SU-DHL-6 (cell line): Measurements from ENCODE around the gene IPPK.

Experiments used
- CTCF ChIP-seq: fragments of 200-600 bp; sonication (generic); IDR thresholded peaks from one replicate; pipeline ENCODE4 v1.5.1; 2017; ENCODE audit warnings: antibody characterized with exemption, mild to moderate bottlenecking, low read length, moderate library complexity; ENCODE audit not compliant: insufficient read depth, poor library complexity, severe bottlenecking
- EZH2phosphoT487 ChIP-seq: fragments of 200-600 bp; sonication (generic), shearing (Covaris generic); conservative IDR thresholded peaks from 2 replicates; pipeline ENCODE4 v1.6.1; 2018; ENCODE audit warnings: mild to moderate bottlenecking, antibody characterized with exemption, low read length, moderate library complexity, mixed read lengths

DNA sequence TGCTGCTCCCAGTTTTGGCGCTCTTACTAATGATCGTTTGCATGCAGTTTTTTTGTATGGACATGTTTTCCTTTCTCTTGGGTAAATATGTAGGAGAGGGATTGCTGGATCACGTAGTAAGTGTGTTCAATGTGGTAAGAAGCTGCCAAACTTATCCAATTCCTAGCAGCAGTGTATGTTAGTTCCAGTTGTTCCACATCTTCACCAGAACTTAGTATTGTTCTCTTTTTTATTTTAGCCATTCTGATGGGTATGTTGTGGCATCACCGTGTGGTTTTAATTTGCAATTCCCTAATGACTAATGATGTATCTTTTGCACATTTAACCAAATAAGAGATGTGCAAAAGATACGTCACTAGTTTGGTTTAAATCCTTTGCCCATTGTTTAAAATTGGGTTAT is 65.9 kb downstream of the IPPK start:
- no peak for TF ChIP-seq CTCF
- TF ChIP-seq EZH2phosphoT487: no peak
